ENCODE data around the gene ARHGAP21.

DNA sequence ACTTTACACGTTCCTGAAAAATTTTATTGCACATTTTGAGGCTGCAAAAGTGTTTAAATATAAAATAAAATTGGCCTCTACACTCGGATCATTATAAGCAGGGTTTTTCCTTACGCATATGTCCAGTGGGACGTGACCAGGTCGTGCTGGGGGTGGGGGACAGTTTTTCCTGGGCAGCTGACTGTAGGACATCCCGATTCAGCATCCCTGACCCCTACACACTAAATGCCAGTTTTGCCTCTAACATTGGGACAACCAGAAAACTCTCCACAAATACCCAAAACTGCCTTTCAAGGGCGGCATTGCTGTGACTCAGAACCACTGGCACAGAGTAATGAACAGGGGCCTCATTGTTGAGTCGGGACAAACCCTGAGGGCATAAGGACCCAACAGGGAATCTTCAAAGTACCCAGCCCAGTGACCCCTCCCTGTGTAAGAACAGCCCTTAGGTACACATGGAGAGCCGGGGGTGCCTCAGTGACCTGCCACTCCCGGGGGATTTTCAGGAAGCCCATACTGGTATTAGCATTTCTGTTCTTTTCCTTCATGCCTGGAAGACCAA lies 170.6 kb downstream of the ARHGAP21 start:
- TF ChIP-seq CTCF (IDR thresholded peaks at IDR 0.05 in 4 of 5, conservative IDR thresholded peaks at IDR 0.05 in 1 of 5), result no peak
- no peak for TF ChIP-seq POLR2A (IDR thresholded peaks at IDR 0.05)
